ENCODE data around the gene RTN4. TPM values are rescaled to one million over a fixed set of nuclear protein-coding genes. Genes with fewer than 3 reads are reported as not detected.
"Not testable (repeated sequence)": the region's sequence is repeated elsewhere in the genome, so short reads cannot be mapped to it uniquely, and the experiment has no call there.

The RTN4 gene
- total RNA-seq, result 337 TPM

DNA sequence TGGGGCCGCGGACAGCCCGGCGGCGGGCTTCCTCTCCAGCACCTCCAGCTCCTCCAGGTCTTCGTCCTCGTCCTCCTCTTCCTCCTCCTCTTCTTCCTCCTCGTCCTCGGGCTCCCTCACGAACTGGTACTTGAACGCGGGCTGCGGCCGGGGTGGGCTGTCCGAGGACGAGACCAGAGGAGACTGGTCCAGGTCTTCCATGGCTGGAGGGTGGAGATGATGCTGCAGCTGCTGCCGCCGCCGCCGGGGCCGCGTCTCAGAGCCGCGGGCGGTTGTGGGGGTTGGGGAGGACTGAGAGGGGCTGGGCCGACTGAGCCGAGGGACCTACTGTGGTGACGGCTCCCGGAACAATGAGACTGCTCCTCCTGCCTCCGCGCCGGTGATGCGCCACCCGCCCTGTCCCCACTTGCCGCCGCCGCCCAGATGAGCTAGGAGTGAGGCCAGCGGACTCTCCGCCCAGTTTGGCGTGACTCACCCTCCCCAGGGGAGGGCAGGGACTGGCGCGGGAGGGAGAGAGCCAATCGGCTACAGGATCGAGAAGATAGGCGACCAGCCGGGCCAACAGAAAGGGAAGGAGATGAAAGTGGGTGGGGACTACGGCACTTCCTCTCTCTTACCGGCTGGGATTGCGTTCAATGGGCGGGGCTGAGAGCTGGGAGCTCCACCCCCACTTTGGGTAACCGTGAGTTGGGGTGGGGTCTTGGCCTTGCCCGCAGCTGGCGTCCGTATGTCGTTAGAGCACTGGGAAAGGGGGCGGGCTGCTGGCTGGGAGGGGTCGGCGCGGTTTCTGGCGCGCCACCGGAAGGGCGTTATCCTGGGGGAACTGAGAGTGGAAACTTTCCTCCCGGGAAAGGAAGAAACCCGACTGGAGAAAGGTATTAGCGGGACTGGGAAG is at the start of gene RTN4:
Gene RTN4 (minus strand): TSS at position 352 of the 895 bp plus-strand sequence. CDS start 151 bp downstream, at position 201.
- peak; percentile 99 for DNase-seq (ENCODE audit: low spot score)

- DNase-seq (ENCODE audit: low spot score), result no peak
Observed at GRCh38 chr2:55099493-55099877, 49.2 kb upstream of the RTN4 start.

DNA sequence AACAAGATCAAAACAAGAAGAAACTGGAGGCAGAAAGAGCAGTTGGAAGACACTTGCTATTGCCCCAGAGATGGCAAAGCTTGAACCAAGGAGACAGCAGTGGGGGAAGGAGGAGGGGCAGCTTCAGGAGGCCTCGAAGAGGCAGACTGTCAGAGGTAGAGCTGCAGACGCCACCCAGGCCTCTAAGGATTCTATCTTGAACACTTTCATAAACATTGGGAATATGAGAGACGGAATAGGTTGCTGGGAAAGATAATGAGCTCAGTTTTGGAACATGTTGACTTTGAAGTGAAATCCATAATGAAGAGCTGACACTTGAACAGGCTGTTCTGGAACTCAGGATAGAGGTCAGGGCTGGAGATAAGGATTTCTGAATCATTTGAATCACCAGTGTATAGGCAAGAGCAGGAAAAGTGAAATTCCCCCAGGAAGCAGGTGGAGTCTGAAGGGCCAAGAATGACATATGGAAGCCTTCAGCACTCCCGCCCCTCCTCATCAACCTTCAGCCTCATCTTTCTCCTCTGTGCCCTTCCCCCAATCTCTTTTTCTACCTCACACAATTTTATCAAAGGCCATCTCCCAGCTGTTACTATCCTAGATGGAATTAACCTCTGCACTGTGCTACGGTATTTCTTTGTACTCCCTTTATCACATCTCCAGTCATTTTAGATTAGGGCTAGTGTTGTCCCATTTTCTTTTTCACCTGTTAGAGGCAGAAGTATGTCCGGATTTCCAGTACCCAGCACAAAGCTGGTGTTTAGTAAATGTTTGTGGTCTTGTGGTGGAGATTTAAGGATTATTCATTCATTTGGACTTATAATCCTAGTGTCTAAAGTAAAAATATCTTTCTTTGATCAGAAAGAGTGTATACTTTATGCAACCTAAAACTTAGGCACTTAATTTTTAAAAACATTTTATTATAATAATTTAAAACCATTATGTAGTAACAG is 47.5 kb upstream of the RTN4 start:
- DNase-seq (ENCODE audit: low spot score), result no peak

DNA sequence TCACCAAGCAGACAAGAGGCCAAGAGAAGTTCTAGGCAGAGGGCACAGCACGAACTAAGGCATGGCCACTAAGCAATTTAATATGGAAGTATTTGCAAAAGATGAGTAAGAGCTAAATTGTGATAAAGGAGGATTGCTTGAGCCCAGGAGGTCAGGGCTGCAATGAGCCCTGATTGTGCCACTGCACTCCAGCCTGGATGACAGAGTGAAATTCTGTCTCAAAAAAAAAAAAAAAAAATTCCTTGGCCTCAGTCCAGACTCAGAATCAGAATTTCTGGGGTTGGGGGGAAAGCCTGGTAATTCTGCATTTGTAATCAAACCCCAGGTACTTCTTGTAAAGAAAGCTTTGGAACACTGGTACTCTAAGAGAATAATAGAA is 46.8 kb upstream of the RTN4 start:
- no peak for DNase-seq (ENCODE audit: low spot score)

DNA sequence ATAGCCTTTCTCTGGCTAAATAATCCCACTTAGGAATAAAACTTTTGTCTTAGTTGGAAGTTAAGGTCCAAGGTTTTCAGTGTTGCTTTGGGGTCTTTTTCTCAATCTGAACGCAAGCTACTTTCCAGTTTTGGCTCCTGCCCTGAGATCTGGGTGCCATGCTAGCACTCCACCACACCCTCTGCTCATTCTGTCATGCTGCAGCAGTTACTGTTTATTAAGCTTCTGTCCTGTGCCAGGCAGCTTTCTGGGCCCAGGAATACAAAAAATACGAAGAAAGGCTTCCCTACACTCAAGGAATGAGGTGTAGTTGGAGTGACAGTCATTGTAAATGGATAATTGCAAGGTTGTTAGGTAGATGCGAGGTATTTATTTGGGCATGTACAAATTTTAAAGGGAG is 46.3 kb upstream of the RTN4 start:
- no peak for DNase-seq (ENCODE audit: low spot score)

DNA sequence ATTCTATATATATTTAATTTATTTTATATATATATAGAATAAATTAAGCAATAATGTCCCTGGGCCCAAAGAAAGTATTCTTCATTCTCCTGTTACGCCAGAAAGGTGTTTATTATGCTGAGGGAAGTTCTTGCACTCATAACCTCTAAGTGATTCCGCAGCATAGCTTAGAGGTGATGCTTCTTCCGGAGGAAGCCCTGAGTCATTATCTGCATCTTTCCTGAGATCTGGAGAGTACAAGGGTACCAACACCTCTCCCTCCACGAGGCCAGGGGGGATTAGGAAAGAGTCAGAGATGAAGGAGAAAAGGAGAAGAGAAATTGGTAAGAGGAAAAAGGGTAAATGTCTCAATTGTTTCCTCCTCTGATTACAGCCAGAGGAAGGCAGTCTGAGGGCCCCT is 43.1 kb upstream of the RTN4 start:
- no peak for DNase-seq (ENCODE audit: low spot score)

GRCh38 chr2:55092439-55092838 is 42.2 kb upstream of the RTN4 start:
- DNase-seq (ENCODE audit: low spot score), result no peak

GRCh38 chr2:55091681-55092080 is 41.4 kb upstream of the RTN4 start:
- DNase-seq (ENCODE audit: low spot score), result not testable (repeated sequence)

DNA sequence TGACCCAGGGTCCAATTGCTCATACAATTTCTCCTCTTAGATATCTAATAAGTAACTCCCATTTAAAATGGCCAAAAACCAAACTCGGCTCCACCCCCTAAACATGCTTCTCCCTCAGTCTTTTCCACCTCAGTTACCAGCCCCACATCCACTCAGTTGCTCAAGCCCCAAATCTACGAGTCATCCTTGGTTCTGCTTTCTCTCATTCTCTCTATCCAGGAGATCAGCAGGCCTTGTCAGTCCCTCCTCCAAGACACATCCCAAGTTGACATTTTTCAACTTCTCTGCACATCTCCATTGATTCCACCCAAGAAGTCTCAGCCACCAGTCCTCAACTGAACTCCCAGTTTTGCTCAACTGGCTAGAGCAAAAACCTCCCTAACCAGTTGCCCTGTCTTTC is 40.5 kb upstream of the RTN4 start:
- DNase-seq (ENCODE audit: low spot score), result no peak

DNA sequence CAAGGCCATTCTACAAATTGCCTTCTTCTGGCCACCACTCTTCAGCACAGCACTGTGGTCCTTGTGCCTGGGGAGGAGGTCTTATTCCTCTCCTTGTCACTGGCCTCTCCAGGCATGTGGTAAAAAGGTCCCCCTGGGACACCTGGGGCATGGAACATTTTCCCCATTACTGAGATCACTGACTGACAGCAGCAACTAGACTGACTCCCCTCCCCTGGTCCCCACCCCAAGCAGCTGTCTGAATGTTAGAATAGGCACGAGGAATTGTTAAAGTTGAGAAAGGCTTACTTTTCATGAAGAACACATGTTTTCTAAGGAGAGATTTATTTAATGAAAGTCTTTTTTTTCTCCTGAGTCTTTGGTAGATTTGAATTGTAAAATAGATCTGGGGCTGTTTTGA is 39.5 kb upstream of the RTN4 start:
- DNase-seq (ENCODE audit: low spot score), result no peak

GRCh38 chr2:55088400-55088799 is 38.1 kb upstream of the RTN4 start:
- DNase-seq (ENCODE audit: low spot score), result no peak

DNA sequence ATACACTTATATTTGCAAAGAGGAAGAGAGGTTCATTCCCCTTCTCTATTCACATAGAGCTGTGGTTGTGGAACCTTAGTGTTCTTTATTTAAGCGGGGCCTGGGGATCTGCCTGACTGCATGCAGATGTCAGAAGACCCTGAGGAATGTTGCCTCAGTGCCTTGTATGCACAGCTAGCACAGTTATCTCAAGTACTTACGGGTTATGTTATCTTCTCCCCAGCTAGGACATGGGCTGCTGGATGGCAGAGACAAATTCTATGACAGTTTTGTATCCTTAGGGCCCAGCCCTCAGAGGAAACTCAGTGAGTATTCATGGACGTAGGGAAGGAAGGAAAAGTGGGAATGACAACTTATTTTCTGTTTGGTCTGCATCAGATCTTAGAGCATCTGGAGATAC is 37.7 kb upstream of the RTN4 start:
- DNase-seq (ENCODE audit: low spot score), result no peak

DNA sequence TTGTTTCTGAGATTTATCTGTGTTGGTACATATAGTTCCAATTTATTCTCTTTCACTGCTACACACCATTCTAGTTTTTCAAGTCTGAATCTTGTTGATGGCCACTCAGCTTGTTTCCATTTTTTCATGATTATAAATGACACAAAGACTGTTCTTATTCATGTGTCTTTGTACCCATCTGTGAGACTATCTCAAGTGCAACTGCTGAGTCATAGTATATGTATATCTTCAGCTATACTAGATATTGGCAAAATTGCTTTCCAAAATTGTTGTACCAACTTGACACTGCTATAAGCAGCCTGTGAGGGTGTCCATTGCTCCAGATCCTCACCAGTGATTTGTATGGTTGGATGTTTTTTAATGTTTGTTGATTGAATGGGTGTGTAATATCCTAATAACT is 37.2 kb upstream of the RTN4 start:
- no peak for DNase-seq (ENCODE audit: low spot score)

GRCh38 chr2:55085113-55086040 is 35.1 kb upstream of the RTN4 start:
- no peak for DNase-seq (ENCODE audit: low spot score)

DNA sequence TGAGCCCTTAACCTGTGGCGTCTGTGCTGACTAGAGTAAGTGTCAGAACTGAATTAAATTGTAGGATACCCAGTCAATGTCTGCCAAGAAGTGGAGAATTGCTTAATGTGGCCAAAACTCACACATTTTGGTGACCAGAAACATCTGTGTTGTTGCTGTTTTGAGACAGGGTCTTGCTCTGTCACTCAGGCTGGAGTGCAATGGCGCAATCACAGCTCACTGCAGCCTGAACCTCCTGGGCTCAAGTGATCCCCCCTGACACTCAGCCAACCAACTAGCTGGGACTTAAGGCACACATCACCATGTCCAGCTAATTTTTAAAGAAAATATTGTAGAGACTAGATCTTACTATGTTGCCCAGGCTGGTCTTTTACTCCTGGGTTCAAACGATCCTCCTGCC is 34.4 kb upstream of the RTN4 start:
- DNase-seq (ENCODE audit: low spot score), result no peak

DNA sequence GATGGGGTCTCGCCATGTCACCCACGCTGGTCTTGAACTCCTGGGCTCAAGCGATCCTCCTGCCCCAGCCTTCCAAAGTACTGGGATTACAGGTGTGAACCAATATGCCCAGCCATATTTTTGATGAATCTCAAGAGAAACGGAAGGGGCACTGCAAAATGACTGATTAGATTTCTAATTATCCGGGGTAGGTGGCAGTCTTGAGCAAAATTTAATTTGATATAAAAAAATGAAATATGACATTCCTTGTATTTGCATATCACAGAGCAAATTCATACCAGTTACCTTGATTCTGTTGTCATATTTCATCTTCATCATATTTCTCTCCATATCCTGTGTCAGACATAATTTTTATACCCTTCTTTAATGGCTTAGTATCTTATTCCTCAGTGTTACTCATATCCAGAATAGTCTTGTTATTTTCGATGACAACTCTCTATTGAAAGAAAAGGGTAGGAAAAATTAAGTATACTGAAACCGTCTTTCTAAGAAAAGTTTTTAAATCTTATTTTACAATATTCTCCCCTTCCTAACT is 30.0 kb upstream of the RTN4 start:
- no peak for DNase-seq (ENCODE audit: low spot score)

DNA sequence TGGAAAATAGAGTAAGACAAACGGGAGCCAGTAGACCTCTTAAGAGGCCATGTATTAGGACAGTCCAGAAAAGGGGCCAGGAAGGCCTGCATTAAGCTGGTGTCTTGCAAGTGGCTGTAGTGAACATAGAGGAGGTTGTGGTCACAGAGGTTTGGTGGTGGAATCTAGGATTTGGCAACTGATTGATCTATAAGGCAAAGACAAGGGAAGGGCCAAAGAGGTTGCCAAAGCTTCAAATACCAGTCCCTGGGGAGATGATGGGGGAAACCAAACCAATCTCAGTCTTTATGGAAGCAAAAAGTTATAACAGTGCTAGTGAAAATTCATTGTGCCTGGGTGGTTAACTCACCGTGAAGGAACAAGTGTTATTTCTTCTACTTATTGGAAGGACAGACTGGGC is 28.7 kb upstream of the RTN4 start:
- no peak for DNase-seq (ENCODE audit: low spot score)

GRCh38 chr2:55076721-55077120 is 26.5 kb upstream of the RTN4 start:
- DNase-seq (ENCODE audit: low spot score), result no peak

DNA sequence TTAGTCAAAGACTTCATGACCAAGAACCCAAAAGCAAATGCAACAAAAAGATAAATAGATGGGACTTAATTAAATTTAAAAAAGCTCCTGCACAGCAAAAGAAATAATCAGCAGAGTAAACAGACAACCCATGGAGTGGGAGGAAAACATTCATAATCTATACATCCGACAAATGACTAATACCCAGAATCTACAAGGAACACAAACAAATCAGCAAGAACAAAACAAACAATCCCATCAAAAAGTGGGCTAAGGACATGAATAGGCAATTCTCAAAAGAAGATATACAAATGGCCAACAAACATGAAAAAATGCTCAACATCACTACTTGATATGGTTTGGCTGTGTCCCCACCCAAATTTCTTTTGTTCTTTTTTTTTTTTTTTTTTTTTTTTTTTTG is 25.8 kb upstream of the RTN4 start:
- not testable (repeated sequence) for DNase-seq (ENCODE audit: low spot score)

DNA sequence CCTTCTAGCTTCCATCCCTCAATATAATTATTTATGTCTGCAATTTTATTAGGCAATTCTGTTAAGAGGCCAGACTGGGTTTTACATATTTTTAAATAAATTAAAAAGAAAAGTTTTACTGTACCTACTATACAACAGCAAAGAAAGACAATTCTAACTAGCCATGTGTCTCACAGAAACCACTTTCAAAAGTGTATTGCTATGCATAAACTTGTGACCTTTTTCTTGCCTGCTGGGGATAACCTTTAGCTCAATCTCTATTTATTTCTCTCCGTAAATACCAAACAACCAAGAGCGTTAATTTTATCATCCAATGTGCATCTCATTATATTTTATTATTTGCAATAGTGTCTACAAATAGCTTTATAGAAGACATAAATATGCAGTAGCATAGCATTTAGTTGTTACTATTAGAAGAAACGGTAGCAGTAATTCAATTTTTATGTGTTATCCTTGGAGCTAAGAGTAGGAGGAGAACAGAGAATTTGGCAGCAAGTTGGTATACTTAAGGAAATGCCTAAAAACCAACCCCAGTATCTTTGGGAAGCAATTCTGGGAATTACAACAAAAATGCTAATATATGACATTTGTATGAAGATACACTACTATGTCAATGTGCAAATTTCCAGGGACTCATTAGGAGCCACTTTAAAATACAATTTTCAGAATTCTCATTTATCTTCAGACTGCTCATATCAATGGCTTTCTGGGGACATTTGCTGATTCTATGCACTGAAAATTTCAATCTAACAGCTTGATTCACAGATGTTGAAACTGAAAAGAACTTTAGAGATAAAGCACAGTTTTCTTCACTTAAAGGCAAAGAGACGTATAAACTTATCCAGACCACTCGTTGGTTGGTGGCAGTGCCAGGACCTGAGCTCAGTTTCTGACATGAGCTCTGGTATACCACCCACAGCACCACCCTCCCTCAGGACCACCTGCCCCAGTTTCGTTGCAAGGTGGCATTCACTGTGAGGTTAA is 23.0 kb upstream of the RTN4 start:
- DNase-seq (ENCODE audit: low spot score), result no peak

All from ureter (tissue), 1 donor.